Measurements from ENCODE around the gene DNAJB14.

The DNAJB14 gene

DNA sequence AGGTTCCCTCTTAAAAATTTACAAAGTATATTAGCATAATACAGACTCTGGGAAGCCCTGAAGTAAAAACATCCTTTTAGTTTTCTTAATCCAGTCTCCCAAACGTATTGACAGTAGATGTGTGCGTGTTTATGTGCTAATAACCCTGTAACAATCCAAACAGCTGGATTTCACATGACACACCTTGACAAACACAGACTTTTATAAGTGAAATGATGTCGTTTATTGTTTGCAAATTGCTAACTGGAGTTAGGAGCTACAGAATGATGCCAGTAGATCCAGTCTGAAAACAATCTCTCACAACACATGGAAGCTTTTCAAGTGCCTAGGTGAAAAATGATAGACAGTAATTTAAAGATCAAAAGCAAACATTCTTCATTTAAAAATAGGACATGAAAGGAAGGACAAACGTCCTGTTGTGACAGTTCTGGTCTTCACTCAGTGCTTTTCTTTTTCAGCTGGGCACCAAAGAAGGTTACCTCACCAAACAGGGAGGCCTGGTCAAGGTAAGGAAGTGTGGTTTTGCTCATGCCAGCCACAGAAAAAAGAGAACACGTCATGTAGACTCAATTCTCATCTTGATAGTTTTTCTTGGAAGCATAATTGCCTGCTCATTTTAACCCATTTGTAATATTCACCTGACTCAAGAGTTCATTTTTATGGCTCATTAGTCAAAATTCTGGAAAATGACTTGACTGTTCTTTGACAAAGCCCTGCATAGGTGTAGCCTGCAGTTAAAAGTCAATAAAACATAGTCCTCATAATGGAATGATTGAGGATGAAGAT lies 85.1 kb downstream of the DNAJB14 start:
- no peak for DNase-seq

DNA sequence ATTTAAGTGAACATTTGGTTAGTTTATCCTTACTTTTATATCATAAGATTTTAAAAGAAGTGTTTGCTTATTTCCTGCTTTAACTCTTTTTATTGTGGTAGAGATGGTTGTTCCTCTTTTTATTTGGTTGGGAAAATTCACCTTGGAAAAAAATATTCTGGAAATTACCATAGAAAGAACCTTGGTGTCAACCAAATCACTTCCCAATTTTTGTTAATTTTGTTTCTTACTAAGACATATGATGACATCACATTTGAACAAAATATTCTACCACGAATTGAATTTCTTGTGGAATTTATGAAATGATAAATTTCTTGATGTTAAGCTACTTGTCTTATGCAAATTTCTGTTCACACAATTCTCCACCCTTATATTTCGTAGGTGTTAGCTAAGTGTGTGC lies 85.9 kb downstream of the DNAJB14 start:
- no peak for DNase-seq

DNA sequence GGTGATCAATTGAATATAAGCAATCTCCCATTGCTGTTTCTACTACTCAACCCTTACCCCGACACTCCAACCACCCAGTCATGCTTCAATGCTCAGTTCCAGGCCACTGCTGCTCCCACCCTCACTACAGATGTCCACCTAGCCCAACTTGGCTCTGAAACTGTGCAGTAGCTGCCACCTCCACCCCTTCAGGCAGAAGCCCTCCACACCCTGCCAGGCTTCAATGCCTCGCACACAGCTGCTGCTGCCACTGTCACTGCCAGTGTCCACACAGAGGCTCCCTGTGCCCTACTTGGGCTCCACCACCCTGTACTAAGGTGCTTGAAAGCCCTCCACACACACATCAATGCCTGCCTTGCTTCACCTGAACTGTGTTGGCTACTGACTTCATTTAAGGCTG lies 86.8 kb downstream of the DNAJB14 start:
- no peak for DNase-seq

DNA sequence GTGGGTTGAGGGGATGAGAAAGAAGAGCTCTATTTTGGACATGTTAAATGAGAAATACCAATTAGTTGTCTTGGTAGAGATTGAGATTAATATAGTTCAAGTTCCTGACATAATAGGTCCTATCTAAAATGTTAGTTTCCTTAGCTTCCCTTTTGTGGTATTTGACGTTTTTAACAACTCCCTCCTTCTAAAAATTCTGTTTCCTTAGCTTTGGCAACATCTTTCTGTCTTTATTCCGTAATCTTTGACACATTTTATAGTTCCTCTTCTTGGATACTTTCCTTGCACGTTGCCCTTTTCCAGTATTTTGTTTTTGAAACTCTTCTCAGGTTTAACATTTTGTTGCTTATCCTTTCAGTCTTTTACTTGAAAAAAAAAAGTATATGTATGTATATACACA lies 89.1 kb downstream of the DNAJB14 start:
- DNase-seq = no peak

DNA sequence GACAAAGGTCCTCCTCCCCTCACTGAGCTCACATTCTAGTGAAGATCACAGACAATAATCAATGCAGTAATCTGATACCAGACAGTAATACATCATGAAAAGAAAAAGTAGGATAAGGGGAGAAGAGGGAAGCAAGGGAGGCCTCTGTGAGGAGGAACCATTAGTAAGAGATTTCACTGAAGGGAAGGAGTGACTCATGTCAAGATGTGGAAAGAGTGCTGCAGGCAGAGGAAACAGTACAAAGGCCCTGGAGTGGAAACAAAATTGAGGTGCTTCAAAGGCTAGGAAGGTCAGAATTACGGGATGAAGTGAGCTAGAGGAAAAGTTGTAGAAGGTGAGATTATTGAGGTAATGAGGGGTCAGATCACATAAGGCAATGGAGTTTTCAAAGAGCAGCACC lies 90.3 kb downstream of the DNAJB14 start:
- no peak for DNase-seq

DNA sequence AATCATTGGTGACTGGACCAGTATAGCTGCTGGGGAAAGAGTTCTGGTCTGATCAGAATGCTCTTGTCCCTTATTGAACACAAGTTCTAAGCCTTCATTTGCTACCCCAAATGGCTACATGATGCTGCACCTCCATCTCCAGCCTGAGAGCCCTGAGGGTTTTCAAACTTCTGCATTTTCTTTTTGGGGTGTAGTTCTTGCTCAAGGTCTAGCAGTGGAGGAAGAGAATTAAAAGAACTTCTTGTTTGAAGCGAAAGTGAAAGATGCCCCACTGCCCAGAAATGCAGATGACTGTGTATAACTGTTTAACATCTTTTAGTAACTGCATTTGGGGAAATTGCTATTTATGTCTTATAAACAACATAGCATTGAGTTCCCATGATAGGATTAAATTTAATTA lies 90.7 kb downstream of the DNAJB14 start:
- no peak for DNase-seq

DNA sequence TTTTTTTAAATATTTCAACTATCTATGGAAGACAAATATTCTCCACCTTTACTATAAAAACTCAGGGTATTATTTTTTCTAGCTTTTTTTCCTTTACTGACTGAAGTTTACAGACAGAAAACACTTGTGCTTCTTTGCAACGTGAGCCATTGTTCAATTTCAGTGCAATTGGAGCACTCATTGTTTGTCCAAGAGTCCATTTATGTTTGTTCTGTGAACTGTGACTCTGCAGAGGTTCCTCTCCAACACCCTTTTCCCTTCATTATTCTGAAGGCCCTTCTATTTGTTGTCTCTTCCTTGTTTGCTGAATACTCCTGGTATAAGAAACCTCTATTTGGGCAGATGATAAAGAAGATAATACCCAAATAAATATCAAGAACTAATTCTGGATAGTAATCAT lies 92.4 kb downstream of the DNAJB14 start:
- DNase-seq = no peak

DNA sequence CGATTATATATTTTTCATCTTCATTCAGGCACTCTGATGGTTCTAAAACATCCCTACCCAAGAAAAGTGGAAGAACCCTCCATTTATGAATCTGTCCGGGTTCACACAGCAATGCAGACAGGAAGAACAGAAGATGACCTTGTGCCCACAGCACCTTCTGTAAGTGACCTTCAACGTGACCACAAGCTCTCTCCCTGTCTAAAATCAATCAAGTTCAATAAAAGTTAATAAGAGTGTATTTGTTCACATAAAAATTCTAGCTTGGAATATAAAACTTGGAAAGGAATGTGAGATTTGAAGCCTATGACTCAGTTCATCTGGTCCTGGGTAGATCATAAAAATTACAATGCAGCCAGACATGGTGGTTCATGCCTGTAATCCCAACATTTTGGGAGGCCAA lies 93.2 kb downstream of the DNAJB14 start:
- DNase-seq = no peak

DNA sequence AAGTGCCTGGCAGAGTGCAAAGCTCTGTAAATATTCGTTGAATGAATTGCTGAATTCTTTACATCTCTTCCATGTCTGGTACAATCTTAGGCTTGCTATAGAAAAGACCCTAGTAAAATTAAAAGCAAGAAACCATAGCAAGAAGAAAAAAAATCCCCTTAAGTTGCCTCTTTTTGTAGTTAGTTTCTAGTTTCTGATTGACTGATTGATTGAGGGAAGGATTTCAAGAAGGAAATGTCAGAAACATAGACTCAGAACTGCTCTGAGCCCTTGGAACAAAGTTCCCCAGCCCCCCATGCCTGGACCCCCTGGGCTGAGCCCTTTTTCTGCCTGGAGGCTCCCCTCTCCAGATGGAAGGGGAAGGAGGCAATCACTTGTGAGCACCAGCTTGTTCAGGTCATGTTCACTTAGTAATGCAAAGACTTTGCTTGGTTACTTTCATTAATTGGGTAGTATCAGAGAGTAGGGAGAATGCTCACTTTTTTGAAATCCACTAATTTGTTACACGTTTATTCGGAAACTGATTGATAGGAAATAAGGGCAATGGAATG lies 94.1 kb downstream of the DNAJB14 start:
- DNase-seq = no peak

DNA sequence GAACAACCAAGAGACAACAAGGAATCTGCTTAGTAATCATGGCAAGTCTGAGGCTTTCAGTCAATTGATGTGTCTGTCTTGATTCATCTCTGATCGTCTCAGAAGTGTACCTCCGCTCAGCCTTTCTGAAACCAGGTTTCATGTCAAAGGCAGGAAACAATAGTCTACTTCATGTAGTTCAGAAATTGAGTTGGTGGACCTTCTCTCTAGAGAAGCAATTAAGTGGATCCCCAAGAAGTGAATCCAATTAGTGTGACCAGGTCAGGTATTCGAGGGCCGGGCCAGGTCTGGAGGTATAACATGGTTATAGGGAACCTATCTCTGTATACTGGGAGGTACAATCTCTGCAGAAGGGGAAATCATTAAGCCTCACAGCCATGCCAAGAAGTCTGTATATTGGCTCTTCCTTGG lies 97.8 kb downstream of the DNAJB14 start:
- DNase-seq = no peak

DNA sequence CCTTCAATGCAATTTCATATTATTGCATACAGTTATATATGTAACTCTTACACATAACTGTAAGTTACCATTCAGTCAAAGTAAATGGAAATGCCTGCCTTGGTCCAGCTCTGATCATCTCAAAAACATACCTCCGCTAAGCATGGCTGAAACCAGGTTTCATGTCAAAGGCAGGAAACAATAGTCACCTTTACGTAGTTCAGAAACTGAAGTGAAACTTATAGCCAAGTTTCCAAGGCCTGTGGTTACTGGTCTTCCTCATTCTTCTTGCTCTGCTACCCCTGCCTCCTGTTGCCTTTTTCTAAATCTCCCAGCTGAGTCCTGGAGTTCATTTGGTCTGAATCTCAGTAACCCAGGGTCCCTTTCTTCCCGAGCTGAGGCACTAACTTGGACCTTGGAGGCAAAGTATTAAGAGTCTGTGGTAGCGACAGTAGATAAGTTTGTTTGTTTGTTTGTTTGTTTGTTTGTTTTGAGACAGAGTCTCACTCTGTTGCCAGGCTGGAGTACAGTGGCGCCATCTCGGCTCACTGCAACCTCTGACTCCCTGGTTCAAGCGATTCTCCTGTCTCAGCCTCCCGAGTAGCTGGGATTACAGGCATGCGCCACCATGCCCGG lies 98.9 kb downstream of the DNAJB14 start:
- DNase-seq = no peak

DNA sequence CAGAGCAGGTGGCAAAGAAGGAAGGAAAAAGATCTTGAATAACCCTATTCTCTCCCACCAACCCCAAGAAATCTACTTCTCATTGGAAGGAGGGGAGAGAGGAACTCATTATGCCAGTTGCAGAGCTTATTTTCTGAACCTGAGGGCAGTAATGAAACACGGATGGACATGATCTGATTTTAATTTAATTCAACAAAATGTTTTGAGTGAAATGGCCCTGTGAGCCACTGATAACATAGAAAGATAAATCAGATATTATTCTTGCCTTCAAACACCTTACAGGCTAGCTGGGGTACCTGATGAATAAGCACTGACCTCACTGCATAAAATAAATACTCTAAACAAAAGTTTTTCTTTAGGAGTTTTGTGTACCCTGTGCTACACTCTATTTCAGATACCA lies 99.5 kb downstream of the DNAJB14 start:
- DNase-seq = no peak

Data from fibroblast of skin of back (primary cell).